ENCODE results near the gene NFE2.

DNA sequence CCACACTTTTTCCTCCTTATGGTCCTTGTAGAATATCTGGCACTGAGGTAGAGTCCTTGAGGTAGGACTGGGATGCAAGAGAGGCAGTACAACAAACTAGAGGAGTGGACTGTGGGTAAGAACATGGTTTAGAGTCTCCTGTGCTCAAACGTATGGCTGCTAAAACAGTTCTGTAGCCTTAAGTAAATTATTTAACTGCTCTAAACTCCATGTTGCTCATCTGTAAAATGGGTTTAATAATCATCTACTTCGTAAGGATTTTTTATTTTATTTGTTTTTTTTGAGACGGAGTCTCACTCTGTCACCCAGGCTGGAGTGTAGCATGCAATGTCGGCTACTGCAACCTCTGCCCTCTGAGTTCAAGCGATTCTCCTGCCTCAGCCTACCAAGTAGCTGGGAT lies 20.5 kb upstream of the NFE2 start:
- no peak for TF ChIP-seq NFYB (CRISPR knock-in tag; conservative IDR thresholded peaks at IDR 0.05; ENCODE audit: low read depth)
- TF ChIP-seq, protein P1, sequence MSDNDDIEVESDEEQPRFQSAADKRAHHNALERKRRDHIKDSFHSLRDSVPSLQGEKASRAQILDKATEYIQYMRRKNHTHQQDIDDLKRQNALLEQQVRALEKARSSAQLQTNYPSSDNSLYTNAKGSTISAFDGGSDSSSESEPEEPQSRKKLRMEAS (CRISPR knock-in tag; IDR thresholded peaks at IDR 0.05), result no peak
